Gastrocnemius medialis (tissue), 4 donors: ENCODE measurements around the gene OCA2. TPM values are rescaled to one million over a fixed set of nuclear protein-coding genes. Genes with fewer than 3 reads are reported as not detected.

ENCODE experiments used
- ATAC-seq, 2 donors: fragments of 150-250 bp; one replicate each; pipeline ENCODE4 v1.9.1; 2016
- DNase-seq, 2 donors: peaks; one replicate each; pipeline ENCODE4 v3.0.0-alpha.2; 2019
- H3K27ac ChIP-seq, 4 donors: fragments of 200-600 bp; sonication (generic); 1 replicate in 1 of 4; 2 replicates in 3 of 4; pipeline ENCODE4 v1.5.1; 2016 to 2018; ENCODE audit warnings: mild to moderate bottlenecking in 2 of 4, moderate library complexity in 1 of 4
- H3K27me3 ChIP-seq, 3 donors: fragments of 200-600 bp; sonication (generic) in 2 of 3; 1 replicate in 1 of 3; 2 replicates in 2 of 3; pipeline versions ENCODE4 v1.5.1 to v1.6.0; 2016 to 2019; ENCODE audit warnings: mild to moderate bottlenecking in 1 of 3, moderate library complexity in 1 of 3
- H3K36me3 ChIP-seq, 2 donors: fragments of 200-600 bp; sonication (generic) in 1 of 2; one replicate each; pipeline ENCODE4 v1.5.1; 2017 to 2018
- H3K4me1 ChIP-seq, 2 donors: fragments of 200-600 bp; sonication (generic) in 1 of 2; one replicate each; pipeline ENCODE4 v1.5.1; 2016 to 2017; ENCODE audit warnings: mild to moderate bottlenecking in 2 of 2
- H3K4me3 ChIP-seq, 4 donors: fragments of 200-600 bp; sonication (generic) in 3 of 4; 1 replicate in 1 of 4; 2 replicates in 3 of 4; pipeline ENCODE4 v1.5.1; 2016 to 2019; ENCODE audit warnings: mild to moderate bottlenecking in 2 of 4
- H3K9me3 ChIP-seq, 3 donors: fragments of 200-600 bp; sonication (generic) in 2 of 3; 1 replicate in 1 of 3; 2 replicates in 2 of 3; pipeline ENCODE4 v1.5.1; 2016 to 2019
- CTCF ChIP-seq, 5 experiments: fragments of 450-650 bp in 3 of 5; fragments of 200-600 bp in 2 of 5; sonication (generic) in 2 of 5; IDR thresholded peaks in 4 of 5; conservative IDR thresholded peaks in 1 of 5; 1 replicate in 4 of 5; 2 replicates in 1 of 5; pipeline ENCODE4 v1.5.1; 2016 to 2019; ENCODE audit warnings: antibody characterized with exemption in 5 of 5, mild to moderate bottlenecking in 3 of 5, moderate library complexity in 3 of 5
- POLR2A ChIP-seq, 2 donors: fragments of 450-650 bp; IDR thresholded peaks; one replicate each; pipeline ENCODE4 v1.6.1; 2017; ENCODE audit warnings: antibody characterized with exemption in 2 of 2, mild to moderate bottlenecking in 2 of 2, moderate library complexity in 2 of 2
- in situ Hi-C, 4 donors: fragments of 200-750 bp; cut with MboI; loops; one replicate each; pipeline versions ENCODE4 v1.15.0 to v1.8.0; 2017; ENCODE audit warnings: low sequenced_read_pairs in 4 of 4
- intact Hi-C: fragments of 100-400 bp; cut with DNase I; formaldehyde crosslinking; loops from one replicate; pipeline ENCODE4 v1.15.1; 2023; ENCODE audit warnings: low total_unique reads
- total RNA-seq, 4 donors: library from RNA; depleted of rRNA; stranded (reverse); fragments of >200 nt; gene quantifications; one replicate each; pipeline versions ENCODE4 v1.1.0 to v1.2.3, GENCODE V29; 2016

OCA2 gene
- total RNA-seq, 4 donors from 2014 or later, result 0.16 to 0.63 (median 0.41) TPM; not detected in 1

GRCh38 chr15:27741226-27741860 lies 357.8 kb downstream of the OCA2 start:
- Histone ChIP-seq H3K36me3 (no peaks in the 10 kb centered on the region), H3K27ac (no peak overlapping the region), H3K27me3 (no peaks in the 10 kb centered on the region), H3K4me1 (no peaks in the 10 kb centered on the region), H3K4me3 (no peak overlapping the region), H3K9me3 (no peaks in the 10 kb centered on the region)
- DNase-seq (no peak), ATAC-seq (no peak)
- TF ChIP-seq POLR2A (IDR thresholded peaks at IDR 0.05) (no peak), CTCF (IDR thresholded peaks at IDR 0.05 in 4 of 5, conservative IDR thresholded peaks at IDR 0.05 in 1 of 5) (no peak)
- in situ Hi-C loops (no loop called here), intact Hi-C loops (no loop called here)

- no peak overlapping the region for H3K4me3 ChIP-seq
- H3K27me3 ChIP-seq, result no peaks in the 10 kb centered on the region
- TF ChIP-seq CTCF (IDR thresholded peaks at IDR 0.05 in 4 of 5, conservative IDR thresholded peaks at IDR 0.05 in 1 of 5) (no peak), POLR2A (IDR thresholded peaks at IDR 0.05) (no peak)
- intact Hi-C loops (no loop called here), in situ Hi-C loops (no loop called here)
- no peaks in the 10 kb centered on the region for H3K4me1 ChIP-seq
- peaks cover 0 to 5% (median 0%) of the 10 kb centered on the region in 3 donors for H3K9me3 ChIP-seq
- H3K27ac ChIP-seq, result no peak overlapping the region
- no peak for DNase-seq
- H3K36me3 ChIP-seq, result no peaks in the 10 kb centered on the region
- no peak for ATAC-seq
Observed at GRCh38 chr15:27734785-27735495, 364.2 kb downstream of the OCA2 start.

GRCh38 chr15:27731776-27732175 lies 367.3 kb downstream of the OCA2 start:
- intact Hi-C loops, result no loop called here

GRCh38 chr15:27730868-27731267 lies 368.2 kb downstream of the OCA2 start:
- Histone ChIP-seq H3K27ac (no peak overlapping the region), H3K27me3 (no peaks in the 10 kb centered on the region), H3K36me3 (no peaks in the 10 kb centered on the region), H3K9me3 (peaks cover 0 to 5% (median 0%) of the 10 kb centered on the region in 3 donors), H3K4me1 (no peaks in the 10 kb centered on the region), H3K4me3 (no peak overlapping the region)
- no peak for DNase-seq
- no peak for ATAC-seq
- TF ChIP-seq CTCF (IDR thresholded peaks at IDR 0.05 in 4 of 5, conservative IDR thresholded peaks at IDR 0.05 in 1 of 5), result no peak
- no peak for TF ChIP-seq POLR2A (IDR thresholded peaks at IDR 0.05)
- intact Hi-C loops, result no loop called here
- in situ Hi-C loops, result no loop called here

More at GRCh38 chr15:27731776-27732175, 367.3 kb downstream of the OCA2 start:
- DNase-seq, result no peak
- H3K27ac ChIP-seq, result no peak overlapping the region
- in situ Hi-C loops, result no loop called here
- peaks cover 0 to 5% (median 0%) of the 10 kb centered on the region in 3 donors for H3K9me3 ChIP-seq
- no peak overlapping the region for H3K4me3 ChIP-seq
- H3K4me1 ChIP-seq, result no peaks in the 10 kb centered on the region
- no peaks in the 10 kb centered on the region for H3K36me3 ChIP-seq
- ATAC-seq, result no peak
- TF ChIP-seq CTCF (IDR thresholded peaks at IDR 0.05 in 4 of 5, conservative IDR thresholded peaks at IDR 0.05 in 1 of 5) (no peak), POLR2A (IDR thresholded peaks at IDR 0.05) (no peak)
- no peaks in the 10 kb centered on the region for H3K27me3 ChIP-seq
